GM12891 (cell line): ENCODE results near the gene PDS5A.
"Not testable (repeated sequence)": the region's sequence is repeated elsewhere in the genome, so short reads cannot be mapped to it uniquely, and the experiment has no call there.

Experiments
- PAX5 ChIP-seq: IDR thresholded peaks from 2 replicates; pipeline ENCODE4 v1.6.1; 2011; ENCODE audit warnings: low read length, moderate library complexity, mild to moderate bottlenecking; ENCODE audit not compliant: insufficient read depth, severe bottlenecking
- POLR2A ChIP-seq: IDR thresholded peaks from 2 replicates; pipeline ENCODE4 v1.6.1; 2011; ENCODE audit warnings: low read depth, low read length, control low read depth
- POLR2AphosphoS5 ChIP-seq: IDR thresholded peaks from 2 replicates; pipeline ENCODE4 v1.6.1; 2011; ENCODE audit warnings: low read depth, low read length, control low read depth
- POU2F2 ChIP-seq: IDR thresholded peaks from 2 replicates; pipeline ENCODE4 v1.6.1; 2011; ENCODE audit warnings: low read depth, mild to moderate bottlenecking, control low read depth, low read length, moderate library complexity
- SPI1 ChIP-seq: IDR thresholded peaks from 2 replicates; pipeline ENCODE4 v1.6.1; 2011; ENCODE audit warnings: low read depth, low read length, control low read depth
- TAF1 ChIP-seq: IDR thresholded peaks from 2 replicates; pipeline ENCODE4 v1.6.1; 2011; ENCODE audit warnings: low read depth, low read length, control low read depth

- not testable (repeated sequence) for TF ChIP-seq POLR2A, POLR2AphosphoS5, TAF1, SPI1, POU2F2, PAX5
Measured at GRCh38 chr4:39973052-39973451, 4.7 kb downstream of the PDS5A start.
